GM19467 (cell line): ENCODE data around the gene STON2.

Source experiments
- ATAC-seq: cut with Tn5 transposase; IDR thresholded peaks from one replicate; pipeline ENCODE4 v1.9.1; 2021; ENCODE audit warnings: mild to moderate bottlenecking, moderate library complexity; ENCODE audit not compliant: unreplicated experiment

The STON2 gene

GRCh38 chr14:81427348-81428058, 27.4 kb upstream of the STON2 start:
- ATAC-seq = no peak

GRCh38 chr14:81423504-81423903, 23.4 kb upstream of the STON2 start:
- ATAC-seq = no peak

- ATAC-seq = no peak
These were observed 18.1 kb upstream of the STON2 start for GRCh38 chr14:81418057-81418790.

GRCh38 chr14:81416981-81417380, 16.9 kb upstream of the STON2 start:
- no peak for ATAC-seq

- no peak for ATAC-seq
These were observed 16.2 kb upstream of the STON2 start for GRCh38 chr14:81416194-81416952.

GRCh38 chr14:81415781-81416180, 15.7 kb upstream of the STON2 start:
- no peak for ATAC-seq

- ATAC-seq = no peak
These were observed 14.0 kb upstream of the STON2 start for GRCh38 chr14:81414123-81414522.

GRCh38 chr14:81412779-81413178, 12.7 kb upstream of the STON2 start:
- no peak for ATAC-seq

- ATAC-seq = no peak
These were observed 8.5 kb upstream of the STON2 start for GRCh38 chr14:81408595-81408994.

- ATAC-seq = no peak
These were observed 6.7 kb upstream of the STON2 start for GRCh38 chr14:81406863-81407262.

GRCh38 chr14:81402123-81402495, 2.0 kb upstream of the STON2 start:
- ATAC-seq = no peak

GRCh38 chr14:81401420-81402122, 1.4 kb upstream of the STON2 start:
- no peak for ATAC-seq

GRCh38 chr14:81400852-81401251, 728 bp upstream of the STON2 start:
- no peak for ATAC-seq

GRCh38 chr14:81398196-81398891, 1.8 kb downstream of the STON2 start:
- no peak for ATAC-seq

GRCh38 chr14:81396113-81396512, 4.0 kb downstream of the STON2 start:
- no peak for ATAC-seq

GRCh38 chr14:81394739-81395138, 5.4 kb downstream of the STON2 start:
- ATAC-seq = no peak

- no peak for ATAC-seq
These were observed 7.0 kb downstream of the STON2 start for GRCh38 chr14:81392976-81393643.

GRCh38 chr14:81392052-81392451, 8.1 kb downstream of the STON2 start:
- ATAC-seq = no peak

GRCh38 chr14:81390696-81391095, 9.4 kb downstream of the STON2 start:
- no peak for ATAC-seq

- ATAC-seq = no peak
These were observed 11.8 kb downstream of the STON2 start for GRCh38 chr14:81388336-81388735.
